HUES6 (cell line): ENCODE measurements around the gene IGLL5.

Experiments
- H3K27ac ChIP-seq: 2 replicates; pipeline ENCODE4 v1.7.0; 2013; ENCODE audit warnings: low read depth, mild to moderate bottlenecking, low read length, inconsistent platforms
- H3K27me3 ChIP-seq: 2 replicates; pipeline ENCODE4 v1.6.1; 2013; ENCODE audit warnings: low read length; ENCODE audit not compliant: control insufficient read depth, insufficient read depth
- H3K36me3 ChIP-seq: 2 replicates; pipeline ENCODE4 v1.6.1; 2013; ENCODE audit warnings: low read length; ENCODE audit not compliant: control insufficient read depth, insufficient read depth
- H3K4me1 ChIP-seq: 2 replicates; pipeline ENCODE4 v1.6.1; 2013; ENCODE audit warnings: low read length; ENCODE audit not compliant: control insufficient read depth, insufficient read depth
- H3K4me3 ChIP-seq: 2 replicates; pipeline ENCODE4 v1.5.1; 2013; ENCODE audit warnings: low read depth, low read length
- H3K9ac ChIP-seq: one replicate; pipeline ENCODE4 v1.6.1; 2013; ENCODE audit warnings: mild to moderate bottlenecking, low read length
- H3K9me3 ChIP-seq: 2 replicates; pipeline ENCODE4 v1.6.1; 2013; ENCODE audit warnings: low read depth, low read length; ENCODE audit not compliant: control insufficient read depth, insufficient read depth

The IGLL5 gene

DNA sequence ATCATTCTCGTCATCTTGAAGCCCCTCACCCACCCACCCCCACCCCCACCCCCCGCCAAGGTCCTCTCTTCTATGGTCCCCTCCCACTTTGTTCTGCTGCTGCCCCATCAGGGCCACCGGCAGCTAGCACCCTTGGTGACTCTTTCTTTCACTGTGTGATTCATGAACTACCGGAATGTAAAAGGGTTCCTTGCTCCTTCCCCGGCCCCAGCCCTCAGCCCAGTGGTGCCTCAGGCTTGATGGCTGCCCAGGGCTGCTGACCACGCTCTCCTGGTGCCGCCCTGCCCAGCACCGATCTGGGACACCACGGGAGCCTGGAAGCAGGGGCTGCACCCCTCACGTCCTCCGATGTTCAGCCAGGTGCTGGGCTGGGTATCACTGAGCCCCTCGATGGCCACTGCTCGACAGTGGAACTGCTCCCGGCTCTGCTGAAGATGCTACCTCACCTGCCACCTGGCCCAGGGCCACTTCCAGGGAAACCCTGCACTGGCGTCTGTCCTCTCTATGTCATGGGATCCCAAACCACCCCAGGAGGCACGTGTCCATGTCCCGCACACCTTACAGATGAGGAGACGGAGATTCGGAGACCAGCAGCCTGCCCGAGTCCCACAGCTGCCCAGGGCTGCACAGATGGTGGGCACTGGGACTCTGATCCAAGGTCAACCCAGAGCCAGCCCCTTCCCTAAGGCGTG lies 39.7 kb downstream of the IGLL5 start:
- Histone ChIP-seq H3K4me1 (peaks cover 19% of the 10 kb centered on the region), H3K9ac (no peak overlapping the region)

DNA sequence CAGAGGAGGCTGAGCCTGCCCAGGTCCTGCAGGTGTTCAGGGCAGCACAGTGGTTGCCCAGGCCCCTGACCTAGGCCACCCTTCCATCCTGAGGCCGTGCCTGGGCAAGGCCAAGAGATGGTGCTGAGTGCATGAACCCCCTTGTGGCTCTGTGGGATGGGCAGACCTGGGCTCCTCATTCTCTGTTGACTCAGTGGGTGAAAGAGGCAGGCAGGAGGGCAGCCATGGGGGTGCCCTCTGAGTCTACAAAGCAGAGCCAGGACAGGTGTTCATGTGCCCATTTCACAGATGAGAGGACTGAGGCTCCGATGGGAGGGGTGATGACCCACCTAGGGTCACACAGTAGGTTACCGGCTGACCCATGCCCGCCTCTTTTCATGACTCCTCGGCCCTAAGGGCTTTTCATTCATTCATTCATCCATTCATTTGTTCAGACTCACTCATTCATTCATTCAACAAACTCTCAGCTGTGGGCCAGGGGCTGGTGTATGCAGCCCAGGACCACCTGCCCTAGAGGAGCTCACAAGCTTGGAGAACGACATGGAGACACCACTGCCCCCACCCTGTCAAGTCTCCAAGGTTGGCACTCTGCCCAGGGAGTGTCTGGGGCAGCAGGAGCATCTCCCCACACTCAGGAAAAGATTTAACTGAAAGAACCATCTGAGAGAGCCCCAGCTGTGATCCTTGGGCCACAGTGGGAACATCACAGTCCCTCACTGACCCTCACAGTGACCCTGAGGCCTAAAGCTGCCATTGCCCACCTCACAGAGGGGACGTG lies 40.5 kb downstream of the IGLL5 start:
- peaks cover 33% of the 10 kb centered on the region for H3K27me3 ChIP-seq
- H3K36me3 ChIP-seq, result no peaks in the 10 kb centered on the region
- H3K27ac ChIP-seq, result no peak overlapping the region
- H3K9me3 ChIP-seq, result no peaks in the 10 kb centered on the region
- H3K4me1 ChIP-seq, result peaks cover 19% of the 10 kb centered on the region
- H3K4me3 ChIP-seq, result no peak overlapping the region
- no peak overlapping the region for H3K9ac ChIP-seq

More for the DNA sequence above, 39.7 kb downstream of the IGLL5 start:
- peaks cover 31% of the 10 kb centered on the region for H3K27me3 ChIP-seq
- no peak overlapping the region for H3K27ac ChIP-seq
- H3K9me3 ChIP-seq, result no peaks in the 10 kb centered on the region
- no peaks in the 10 kb centered on the region for H3K36me3 ChIP-seq
- no peak overlapping the region for H3K4me3 ChIP-seq

DNA sequence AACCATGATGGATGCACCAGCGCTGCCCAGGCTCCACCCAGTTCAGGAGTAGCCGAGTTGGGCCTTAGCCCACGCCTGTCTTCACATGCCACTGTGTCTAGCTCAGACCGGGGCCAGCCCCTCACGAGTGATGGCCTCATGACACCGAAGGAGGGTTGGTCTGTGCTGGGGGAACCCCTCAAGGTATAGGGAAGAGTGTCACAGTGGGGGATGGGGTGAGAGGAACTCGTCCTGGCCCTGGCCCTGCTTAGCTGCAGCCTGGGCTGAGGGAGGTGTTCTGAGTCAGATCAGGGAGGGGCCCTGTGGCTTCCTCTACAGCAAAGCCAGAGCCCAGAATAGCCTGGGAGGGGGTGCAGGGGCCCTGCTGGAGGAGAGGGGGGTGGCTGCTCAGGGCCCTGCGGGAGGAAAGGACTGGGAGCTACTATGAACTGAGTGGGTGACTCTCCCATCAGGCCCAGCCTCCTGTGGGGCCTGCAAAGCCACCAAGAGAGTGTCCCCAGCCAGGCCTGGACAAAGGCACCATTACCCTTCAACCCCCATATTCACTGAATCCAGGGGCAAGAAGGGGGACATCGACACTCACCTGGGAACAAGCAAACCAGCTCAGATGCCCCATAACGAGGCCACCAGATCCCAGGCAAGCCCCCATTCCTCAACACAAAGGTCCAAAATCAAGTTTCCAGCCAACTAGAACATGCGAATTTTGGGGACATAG lies 41.2 kb downstream of the IGLL5 start:
- peaks cover 19% of the 10 kb centered on the region for H3K4me1 ChIP-seq
- no peak overlapping the region for H3K4me3 ChIP-seq
- H3K36me3 ChIP-seq, result no peaks in the 10 kb centered on the region
- no peaks in the 10 kb centered on the region for H3K9me3 ChIP-seq
- H3K27me3 ChIP-seq, result peaks cover 30% of the 10 kb centered on the region
- no peak overlapping the region for H3K27ac ChIP-seq
- no peak overlapping the region for H3K9ac ChIP-seq

DNA sequence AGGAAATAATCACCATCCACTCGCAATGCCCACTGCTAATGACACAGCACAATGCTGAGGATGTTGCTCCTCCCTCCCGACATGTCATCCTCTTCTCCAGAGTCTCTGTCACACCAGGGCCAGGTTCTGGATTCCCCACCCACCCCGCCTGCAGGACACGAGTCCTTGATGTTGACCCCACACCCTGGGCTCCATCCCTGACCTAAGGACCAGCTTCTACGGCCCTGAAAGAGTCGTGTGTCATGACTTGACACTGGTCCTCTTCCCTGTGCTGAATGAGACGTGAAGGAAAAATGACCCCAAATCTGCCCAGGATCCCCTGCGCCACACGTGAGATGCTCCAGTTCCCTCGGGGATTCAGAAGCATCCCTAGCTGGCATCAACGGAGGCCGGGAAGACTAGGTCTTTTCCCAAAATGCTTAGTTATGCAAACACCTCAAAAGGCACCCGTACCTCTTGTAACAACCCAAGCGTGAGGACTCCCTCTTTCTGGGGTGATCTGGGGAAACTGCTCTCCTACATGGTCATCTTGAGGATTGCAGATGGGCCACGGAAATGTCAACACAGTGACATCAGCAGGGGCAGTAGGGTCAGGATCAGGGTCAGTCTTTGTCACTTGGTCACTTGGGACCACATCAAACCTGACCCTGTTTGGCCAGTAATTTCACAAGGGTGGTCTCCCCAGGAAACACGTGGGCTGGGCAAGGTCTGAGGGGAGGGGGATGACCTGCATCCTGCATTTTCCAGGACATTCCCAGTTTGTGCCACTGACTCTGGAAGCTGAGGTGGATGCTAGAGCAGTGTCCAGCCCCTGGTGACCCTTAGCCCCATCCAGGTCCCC lies 42.0 kb downstream of the IGLL5 start:
- Histone ChIP-seq H3K4me3 (no peak overlapping the region), H3K27ac (no peak overlapping the region), H3K9me3 (no peaks in the 10 kb centered on the region), H3K36me3 (no peaks in the 10 kb centered on the region), H3K4me1 (peaks cover 19% of the 10 kb centered on the region), H3K27me3 (peaks cover 30% of the 10 kb centered on the region), H3K9ac (no peak overlapping the region)

DNA sequence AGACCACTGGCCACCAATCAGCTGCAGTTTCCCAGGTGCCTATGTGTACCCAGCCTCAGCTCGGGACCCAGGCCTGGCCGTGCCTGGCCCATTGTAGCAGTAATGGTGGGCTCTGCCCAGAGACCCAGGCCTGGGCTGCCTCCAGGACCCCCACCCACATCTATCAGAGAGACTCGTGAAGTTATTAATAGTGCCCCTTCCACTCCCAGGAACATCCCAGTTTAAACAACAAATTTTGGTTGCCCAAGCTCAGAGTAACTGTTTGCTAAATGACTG lies 42.5 kb downstream of the IGLL5 start:
- peaks cover 18% of the 10 kb centered on the region for H3K4me1 ChIP-seq

DNA sequence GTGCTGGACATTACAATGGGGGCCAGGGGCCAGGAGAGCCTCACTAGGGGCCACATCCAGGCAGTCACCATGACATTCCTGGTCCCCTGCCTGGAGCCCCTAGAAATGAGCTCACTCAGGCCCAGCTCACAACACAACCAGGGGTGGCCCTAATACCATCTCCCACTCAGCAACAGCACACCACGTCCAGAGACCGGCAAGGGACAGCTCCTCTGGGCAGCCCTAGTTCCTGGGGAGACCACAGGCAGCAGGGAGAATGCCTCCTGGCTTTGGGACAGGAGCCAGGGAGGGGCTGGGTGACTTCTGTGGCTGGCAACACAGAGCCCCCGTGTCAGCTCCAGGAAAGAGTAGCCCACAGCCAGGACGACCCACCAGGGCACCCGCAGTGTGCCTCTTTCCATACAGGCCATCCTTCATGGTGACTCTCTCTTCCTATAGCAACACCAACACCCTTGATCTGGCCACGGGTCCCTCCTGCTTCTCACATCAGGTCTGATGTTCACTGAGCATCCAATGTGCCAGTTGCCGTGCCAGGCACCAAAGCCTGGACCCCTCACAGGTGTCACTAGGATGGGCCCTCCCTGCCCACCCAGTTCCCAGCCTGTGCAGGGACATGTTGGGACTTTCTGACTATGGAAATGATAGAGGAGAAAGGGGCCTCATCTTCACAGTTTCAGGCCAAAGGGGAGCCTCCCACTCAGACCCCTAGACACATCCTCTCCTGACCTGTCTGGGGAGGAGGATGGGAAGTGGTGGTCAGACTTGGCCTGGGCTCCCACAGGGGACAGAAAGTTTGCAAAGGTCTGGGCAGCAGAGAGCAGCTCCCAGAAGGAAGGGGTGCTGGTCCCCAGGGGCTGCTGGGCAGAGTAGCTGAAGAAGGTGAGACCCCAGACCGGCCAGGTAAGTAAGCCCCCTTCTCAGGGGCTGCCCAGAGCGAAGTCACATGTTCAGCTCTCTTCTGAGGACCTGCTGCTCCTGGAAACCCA lies 43.2 kb downstream of the IGLL5 start:
- H3K36me3 ChIP-seq, result no peaks in the 10 kb centered on the region
- no peak overlapping the region for H3K4me3 ChIP-seq
- H3K27ac ChIP-seq, result no peak overlapping the region
- peaks cover 11% of the 10 kb centered on the region for H3K4me1 ChIP-seq
- peaks cover 20% of the 10 kb centered on the region for H3K27me3 ChIP-seq
- no peak overlapping the region for H3K9ac ChIP-seq
- H3K9me3 ChIP-seq, result no peaks in the 10 kb centered on the region

More for the DNA sequence above, 42.5 kb downstream of the IGLL5 start:
- H3K4me3 ChIP-seq, result no peak overlapping the region
- no peak overlapping the region for H3K27ac ChIP-seq
- H3K36me3 ChIP-seq, result no peaks in the 10 kb centered on the region
- peaks cover 27% of the 10 kb centered on the region for H3K27me3 ChIP-seq
- H3K9me3 ChIP-seq, result no peaks in the 10 kb centered on the region
- H3K9ac ChIP-seq, result no peak overlapping the region

DNA sequence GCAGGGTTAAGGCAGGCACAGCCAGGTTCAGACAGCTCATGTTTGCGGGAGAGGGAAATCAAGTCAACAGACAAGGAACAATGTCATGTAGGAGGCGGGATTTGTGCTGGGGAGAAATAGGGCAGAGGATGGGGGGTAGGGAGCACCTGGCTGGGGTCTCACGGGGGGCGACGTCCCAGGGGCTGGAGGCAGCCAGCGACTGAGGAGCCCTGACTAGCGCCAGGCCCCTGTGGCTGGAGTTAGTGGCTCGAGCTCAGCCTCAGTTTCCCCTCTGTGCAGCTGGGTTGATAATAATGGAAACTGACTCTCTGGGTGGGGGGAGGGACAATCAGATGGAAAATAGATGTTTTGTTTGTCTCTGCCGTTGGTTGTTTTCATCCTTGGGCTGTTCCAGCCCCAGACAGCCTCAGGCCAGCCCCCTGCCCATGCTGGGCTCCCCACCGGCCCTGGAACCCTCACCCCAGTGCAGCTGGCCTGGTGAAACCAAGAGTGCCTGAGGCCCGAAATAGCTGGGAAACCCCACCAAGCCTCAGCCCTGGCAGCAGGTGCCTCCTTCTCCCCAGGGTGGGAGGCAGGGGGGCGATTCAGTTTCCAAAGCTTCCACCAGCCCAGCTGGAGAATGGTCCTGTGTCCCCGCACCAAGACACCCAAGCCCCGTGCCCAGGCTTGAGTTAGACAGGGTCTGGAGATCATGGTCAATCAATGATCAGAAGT lies 44.1 kb downstream of the IGLL5 start:
- H3K9ac ChIP-seq, result no peak overlapping the region
- H3K27ac ChIP-seq, result no peak overlapping the region
- H3K4me1 ChIP-seq, result peaks cover 2% of the 10 kb centered on the region
- no peaks in the 10 kb centered on the region for H3K9me3 ChIP-seq
- no peak overlapping the region for H3K4me3 ChIP-seq
- H3K36me3 ChIP-seq, result no peaks in the 10 kb centered on the region
- H3K27me3 ChIP-seq, result peaks cover 11% of the 10 kb centered on the region

DNA sequence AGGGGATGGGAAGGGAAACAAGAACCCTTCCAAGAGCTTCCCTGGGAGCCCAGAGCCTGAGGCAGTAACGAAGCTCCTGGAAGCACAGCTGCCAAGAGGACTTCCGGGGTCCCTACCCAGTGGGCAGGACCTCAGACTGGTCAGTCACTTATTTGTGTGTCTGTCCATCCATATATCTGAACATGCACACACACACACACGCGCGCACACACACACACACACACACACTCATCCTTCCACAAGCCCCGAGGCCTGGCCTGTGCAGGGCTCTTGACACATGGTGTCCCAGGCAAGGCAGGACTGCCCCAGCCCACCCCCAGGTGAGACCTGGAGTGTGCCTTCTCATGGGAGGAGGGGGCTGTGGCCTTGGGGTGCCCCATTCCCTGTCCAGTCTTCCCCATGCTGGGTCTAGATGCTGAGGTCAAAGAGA lies 44.9 kb downstream of the IGLL5 start:
- Histone ChIP-seq H3K27ac (no peak overlapping the region), H3K9ac (no peak overlapping the region), H3K27me3 (peaks cover 9% of the 10 kb centered on the region; the same call in 1 of the 2 replicates), H3K9me3 (no peaks in the 10 kb centered on the region), H3K36me3 (no peaks in the 10 kb centered on the region), H3K4me1 (no peaks in the 10 kb centered on the region; the same call in 1 of the 2 replicates), H3K4me3 (no peak overlapping the region)

DNA sequence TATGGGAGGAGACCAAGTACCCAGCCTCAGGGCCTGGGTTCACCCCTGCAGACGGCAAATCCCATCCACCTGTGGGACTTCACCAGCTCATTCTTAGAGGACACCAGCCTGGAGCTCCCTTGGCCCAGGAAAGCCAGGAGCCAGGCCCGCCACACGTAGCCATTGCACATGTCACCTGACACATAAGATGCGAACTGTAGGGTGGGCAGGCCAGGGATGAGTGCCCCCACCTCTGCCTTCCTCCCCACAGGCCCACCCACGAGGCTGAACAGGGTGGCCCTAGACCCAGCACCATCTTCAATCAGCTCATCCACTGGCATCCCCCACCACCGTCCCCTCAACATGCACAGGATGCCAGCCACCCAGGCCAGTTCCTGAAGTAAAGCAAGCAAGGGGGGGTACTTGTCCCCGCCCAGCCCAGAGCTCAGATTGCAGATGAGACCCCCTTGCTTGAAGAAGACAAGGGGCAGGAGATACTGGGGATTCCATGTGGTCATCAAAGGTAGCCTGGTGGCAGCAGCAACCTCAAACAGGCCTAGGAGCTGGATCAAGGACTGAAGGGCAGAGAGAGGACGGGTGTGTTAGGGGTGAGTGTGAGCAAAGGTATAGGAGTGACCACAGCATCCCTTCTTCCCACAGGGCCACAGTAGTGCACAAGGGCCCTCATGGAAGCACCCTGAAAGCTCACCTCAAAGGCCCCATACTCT lies 45.6 kb downstream of the IGLL5 start:
- H3K9me3 ChIP-seq, result no peaks in the 10 kb centered on the region
- H3K27me3 ChIP-seq, result peaks cover 14% of the 10 kb centered on the region; the same call in 1 of the 2 replicates
- H3K27ac ChIP-seq, result no peak overlapping the region
- H3K4me3 ChIP-seq, result no peak overlapping the region
- no peaks in the 10 kb centered on the region; the same call in 1 of the 2 replicates for H3K4me1 ChIP-seq
- no peaks in the 10 kb centered on the region for H3K36me3 ChIP-seq
- H3K9ac ChIP-seq, result no peak overlapping the region
